Measurements from ENCODE around the gene SPDYE4. TPM values are rescaled to one million over a fixed set of nuclear protein-coding genes. Genes with fewer than 3 reads are reported as not detected.

The SPDYE4 gene
- total and polyA plus RNA-seq, 8 donors, result not detected

DNA sequence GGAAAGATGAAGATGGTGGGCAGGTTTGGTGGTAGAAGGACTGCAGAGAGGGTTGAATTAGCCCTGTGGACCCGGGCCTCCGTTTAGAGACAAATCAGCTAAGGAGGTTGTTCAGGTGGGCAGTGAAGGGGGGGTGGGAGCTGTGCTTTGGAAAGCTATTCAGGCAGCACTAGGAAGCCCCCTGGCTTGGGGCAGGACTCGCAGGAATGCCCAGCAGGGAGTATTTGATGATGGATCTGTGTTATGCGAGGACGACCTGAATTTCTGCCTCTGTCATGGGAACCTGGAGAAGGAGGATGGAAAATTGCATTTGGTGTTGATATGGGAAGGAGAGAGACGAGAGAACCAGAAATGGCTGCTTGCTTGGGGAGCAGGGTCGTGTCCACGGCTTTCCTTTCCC lies 3.5 kb downstream of the SPDYE4 start:
- intact Hi-C loops (cut with DNase I; ENCODE audit: low total_unique reads), result no loop called here
- H3K9me3 ChIP-seq, result no peaks in the 10 kb centered on the region
- TF ChIP-seq EP300 (IDR thresholded peaks at IDR 0.05) (no peak), POLR2A (IDR thresholded peaks at IDR 0.05) (no peak), POLR2AphosphoS5 (IDR thresholded peaks at IDR 0.05) (no peak)
- TF ChIP-seq, protein P1, sequence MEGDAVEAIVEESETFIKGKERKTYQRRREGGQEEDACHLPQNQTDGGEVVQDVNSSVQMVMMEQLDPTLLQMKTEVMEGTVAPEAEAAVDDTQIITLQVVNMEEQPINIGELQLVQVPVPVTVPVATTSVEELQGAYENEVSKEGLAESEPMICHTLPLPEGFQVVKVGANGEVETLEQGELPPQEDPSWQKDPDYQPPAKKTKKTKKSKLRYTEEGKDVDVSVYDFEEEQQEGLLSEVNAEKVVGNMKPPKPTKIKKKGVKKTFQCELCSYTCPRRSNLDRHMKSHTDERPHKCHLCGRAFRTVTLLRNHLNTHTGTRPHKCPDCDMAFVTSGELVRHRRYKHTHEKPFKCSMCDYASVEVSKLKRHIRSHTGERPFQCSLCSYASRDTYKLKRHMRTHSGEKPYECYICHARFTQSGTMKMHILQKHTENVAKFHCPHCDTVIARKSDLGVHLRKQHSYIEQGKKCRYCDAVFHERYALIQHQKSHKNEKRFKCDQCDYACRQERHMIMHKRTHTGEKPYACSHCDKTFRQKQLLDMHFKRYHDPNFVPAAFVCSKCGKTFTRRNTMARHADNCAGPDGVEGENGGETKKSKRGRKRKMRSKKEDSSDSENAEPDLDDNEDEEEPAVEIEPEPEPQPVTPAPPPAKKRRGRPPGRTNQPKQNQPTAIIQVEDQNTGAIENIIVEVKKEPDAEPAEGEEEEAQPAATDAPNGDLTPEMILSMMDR (IDR thresholded peaks at IDR 0.05), result no peak
- H3K27ac ChIP-seq, result no peak overlapping the region
- no peak overlapping the region for H3K4me3 ChIP-seq
- peaks cover 0 to 23% (median 0%) of the 10 kb centered on the region in 3 donors for H3K27me3 ChIP-seq
- H3K36me3 ChIP-seq, result no peaks in the 10 kb centered on the region
- 63 to 75% (median 69%) methylated on average over 8 of the region's 8 CpGs for whole genome bisulfite sequencing, 5 donors
- no peak for DNase-seq
- no peaks in the 10 kb centered on the region for H3K4me1 ChIP-seq

DNA sequence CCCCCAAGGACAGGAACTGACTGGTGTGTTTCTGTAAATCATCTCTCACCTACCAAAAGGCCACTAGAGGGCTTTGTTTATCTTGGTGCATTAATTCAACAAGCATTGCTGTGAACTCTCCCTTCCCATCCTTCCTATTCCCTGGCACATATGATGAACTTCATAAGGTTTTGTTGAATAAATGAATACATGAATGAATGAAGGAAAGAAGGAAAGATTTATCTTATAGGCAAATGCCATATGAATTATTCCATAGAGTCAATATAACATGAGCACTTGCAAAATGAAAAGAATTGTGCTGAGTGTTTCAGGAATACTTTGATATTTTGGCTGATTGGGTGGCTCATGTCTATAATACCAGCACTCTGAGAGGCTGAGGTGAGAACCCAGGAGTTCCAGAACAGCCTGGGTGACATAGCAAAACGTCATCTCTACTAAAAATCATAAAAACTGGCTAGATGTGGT lies 4.3 kb downstream of the SPDYE4 start:
- Histone ChIP-seq H3K4me3 (no peak overlapping the region), H3K4me1 (no peaks in the 10 kb centered on the region), H3K27ac (no peak overlapping the region), H3K27me3 (peaks cover 0 to 24% (median 0%) of the 10 kb centered on the region in 3 donors), H3K36me3 (no peaks in the 10 kb centered on the region), H3K9me3 (no peaks in the 10 kb centered on the region)
- intact Hi-C loops (cut with DNase I; ENCODE audit: low total_unique reads), result no loop called here
- TF ChIP-seq, protein P1 (IDR thresholded peaks at IDR 0.05), result peak in 3 of 7 experiments; percentile 26 to 34 (median 27)
- no peak for TF ChIP-seq POLR2A (IDR thresholded peaks at IDR 0.05)
- DNase-seq, result peak in 1 of 2 donors; percentile 58
- 13 to 53% (median 19%) methylated on average over 1 of the region's 1 CpG for WGBS, 5 donors

- Histone ChIP-seq H3K36me3 (no peaks in the 10 kb centered on the region), H3K9me3 (no peaks in the 10 kb centered on the region), H3K27ac (no peak overlapping the region), H3K27me3 (peaks cover 0 to 30% (median 0%) of the 10 kb centered on the region in 3 donors), H3K4me3 (no peak overlapping the region), H3K4me1 (no peaks in the 10 kb centered on the region)
- intact Hi-C loops (cut with DNase I; ENCODE audit: low total_unique reads), result no loop called here
- WGBS, 5 donors, result 71 to 81% (median 79%) methylated on average over 11 to 12 of the region's 12 CpGs
- no peak for TF ChIP-seq POLR2AphosphoS5 (IDR thresholded peaks at IDR 0.05)
- no peak for TF ChIP-seq POLR2A (IDR thresholded peaks at IDR 0.05)
- TF ChIP-seq, protein P1 (IDR thresholded peaks at IDR 0.05), result no peak
- TF ChIP-seq EP300 (IDR thresholded peaks at IDR 0.05), result no peak
- no peak for DNase-seq
Observed at GRCh38 chr17:8753136-8753975, 5.0 kb downstream of the SPDYE4 start.

DNA sequence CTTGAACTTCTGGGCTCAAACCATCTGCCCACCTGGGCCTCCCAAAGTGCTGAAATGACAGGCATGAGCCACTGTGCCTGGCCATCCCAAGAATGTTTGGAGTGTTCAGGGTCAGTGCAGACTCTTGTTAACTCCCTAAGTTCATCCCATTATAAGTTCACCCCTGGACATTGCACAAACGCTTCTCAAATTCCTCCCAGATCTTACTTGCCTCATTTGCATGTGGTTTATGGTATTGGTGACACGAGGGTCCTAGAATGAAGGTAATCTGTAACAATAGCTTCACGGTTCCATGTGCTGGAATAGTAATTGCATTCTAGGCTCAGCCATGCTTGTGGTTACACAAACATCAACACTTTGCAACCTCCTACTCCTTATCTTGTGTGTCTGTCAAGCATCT lies 8.7 kb downstream of the SPDYE4 start:
- 58 to 73% (median 71%) methylated on average over 3 of the region's 3 CpGs for WGBS, 5 donors
- no peak for DNase-seq
- H3K36me3 ChIP-seq, result no peaks in the 10 kb centered on the region
- H3K27ac ChIP-seq, result no peak overlapping the region
- intact Hi-C loops (cut with DNase I; ENCODE audit: low total_unique reads), result no loop called here
- peaks cover 0 to 11% (median 0%) of the 10 kb centered on the region in 3 donors for H3K27me3 ChIP-seq
- no peaks in the 10 kb centered on the region for H3K9me3 ChIP-seq
- TF ChIP-seq POLR2AphosphoS5 (IDR thresholded peaks at IDR 0.05) (no peak), EP300 (IDR thresholded peaks at IDR 0.05) (no peak), POLR2A (IDR thresholded peaks at IDR 0.05) (no peak)
- TF ChIP-seq, protein P1 (IDR thresholded peaks at IDR 0.05), result no peak
- peaks cover 5 to 20% (median 15%) of the 10 kb centered on the region in 4 donors for H3K4me1 ChIP-seq
- no peak overlapping the region for H3K4me3 ChIP-seq
